Measurements from ENCODE around the gene CPAMD8. TPM values are rescaled to one million over a fixed set of nuclear protein-coding genes. Genes with fewer than 3 reads are reported as not detected.

The CPAMD8 gene
- total RNA-seq, 5 donors from 2014 or later (not counting 1 experiment from before 2014, with no cell fraction given): 2.1 to 6.2 (median 2.9) TPM

GRCh38 chr19:16952046-16952445 lies 74.6 kb downstream of the CPAMD8 start:
- Mint-ChIP-seq H3K27me3 (peaks cover 13 to 19% of the 10 kb centered on the region in 2 donors), H3K27ac (no peak overlapping the region), H3K9me3 (peaks cover 0 to 4% (median 0%) of the 10 kb centered on the region in 3 donors), H3K4me1 (no peaks in the 10 kb centered on the region), H3K4me3 (no peak overlapping the region), H3K36me3 (no peaks in the 10 kb centered on the region)
- CTCF ChIA-PET: no interaction called here
- WGBS (ENCODE audit: insufficient coverage): 80% methylated on average over 7 of the region's 9 CpGs
- H3K36me3 ChIP-seq (ENCODE audit: control insufficient read depth in 2 of 2, extremely low read depth in 1 of 2, insufficient read depth in 1 of 2, low read length in 1 of 2): no peaks in the 10 kb centered on the region
- ATAC-seq (replicated peaks in 1 of 4) (no peak), DNase-seq (no peak)
- POLR2A ChIA-PET: no interaction called here
- H3K27me3 ChIP-seq (replicated peaks in 1 of 2; ENCODE audit: control insufficient read depth in 2 of 2, extremely low read depth in 1 of 2, insufficient read depth in 2 of 2, low read length in 1 of 2): peaks cover 0 to 24% of the 10 kb centered on the region in 2 experiments
- no peaks in the 10 kb centered on the region for H3K4me1 ChIP-seq (ENCODE audit: control insufficient read depth in 1 of 2, extremely low read depth in 1 of 2, insufficient read depth in 2 of 2, low read length in 2 of 2)
- H3K27ac ChIP-seq (ENCODE audit: low read length): no peak overlapping the region
- no peak overlapping the region for H3K4me3 ChIP-seq (ENCODE audit: control insufficient read depth in 1 of 2, extremely low read depth in 1 of 2, low read length in 1 of 2)
- no peaks in the 10 kb centered on the region for H3K9me3 ChIP-seq

- 94% methylated on average over 3 of the region's 6 CpGs for whole genome bisulfite sequencing (ENCODE audit: insufficient coverage)
- H3K4me1 Mint-ChIP-seq: no peaks in the 10 kb centered on the region
- H3K4me1 ChIP-seq (ENCODE audit: control insufficient read depth in 1 of 2, extremely low read depth in 1 of 2, insufficient read depth in 2 of 2, low read length in 2 of 2): no peaks in the 10 kb centered on the region
- H3K9me3 ChIP-seq: no peaks in the 10 kb centered on the region
- H3K9me3 Mint-ChIP-seq: peaks cover 0 to 4% (median 0%) of the 10 kb centered on the region in 3 donors
- H3K27me3 Mint-ChIP-seq: peaks cover 13 to 19% of the 10 kb centered on the region in 2 donors
- H3K27ac Mint-ChIP-seq: no peak overlapping the region
- no peak overlapping the region for H3K27ac ChIP-seq (ENCODE audit: low read length)
- ATAC-seq (replicated peaks in 1 of 4) (no peak), DNase-seq (no peak)
- H3K27me3 ChIP-seq (replicated peaks in 1 of 2; ENCODE audit: control insufficient read depth in 2 of 2, extremely low read depth in 1 of 2, insufficient read depth in 2 of 2, low read length in 1 of 2): peaks cover 0 to 20% of the 10 kb centered on the region in 2 experiments
- no peaks in the 10 kb centered on the region for H3K36me3 Mint-ChIP-seq
- ChIA-PET CTCF (no interaction called here), POLR2A (no interaction called here)
- H3K4me3 ChIP-seq (ENCODE audit: control insufficient read depth in 1 of 2, extremely low read depth in 1 of 2, low read length in 1 of 2): no peak overlapping the region
- H3K4me3 Mint-ChIP-seq: no peak overlapping the region
- no peaks in the 10 kb centered on the region for H3K36me3 ChIP-seq (ENCODE audit: control insufficient read depth in 2 of 2, extremely low read depth in 1 of 2, insufficient read depth in 1 of 2, low read length in 1 of 2)
Measured at GRCh38 chr19:16951529-16951928, 75.1 kb downstream of the CPAMD8 start.

GRCh38 chr19:16949496-16950023 lies 77.0 kb downstream of the CPAMD8 start:
- Histone ChIP-seq H3K27me3 (replicated peaks in 1 of 2; ENCODE audit: control insufficient read depth in 2 of 2, extremely low read depth in 1 of 2, insufficient read depth in 2 of 2, low read length in 1 of 2) (peaks cover 0 to 22% of the 10 kb centered on the region in 2 experiments), H3K4me3 (ENCODE audit: control insufficient read depth in 1 of 2, extremely low read depth in 1 of 2, low read length in 1 of 2) (no peak overlapping the region), H3K36me3 (ENCODE audit: control insufficient read depth in 2 of 2, extremely low read depth in 1 of 2, insufficient read depth in 1 of 2, low read length in 1 of 2) (no peaks in the 10 kb centered on the region), H3K27ac (ENCODE audit: low read length) (no peak overlapping the region), H3K9me3 (no peaks in the 10 kb centered on the region), H3K4me1 (ENCODE audit: control insufficient read depth in 1 of 2, extremely low read depth in 1 of 2, insufficient read depth in 2 of 2, low read length in 2 of 2) (no peaks in the 10 kb centered on the region)
- Mint-ChIP-seq H3K4me3 (no peak overlapping the region), H3K27me3 (peaks cover 4 to 16% of the 10 kb centered on the region in 2 donors), H3K27ac (no peak overlapping the region), H3K4me1 (no peaks in the 10 kb centered on the region), H3K36me3 (no peaks in the 10 kb centered on the region), H3K9me3 (peaks cover 0 to 4% (median 0%) of the 10 kb centered on the region in 3 donors)
- WGBS (ENCODE audit: insufficient coverage): 91% methylated on average over 3 of the region's 8 CpGs
- DNase-seq: no peak
- ChIA-PET CTCF (no interaction called here), POLR2A (no interaction called here)
- ATAC-seq (replicated peaks in 1 of 4): no peak

- Mint-ChIP-seq H3K9me3 (no peaks in the 10 kb centered on the region), H3K36me3 (no peaks in the 10 kb centered on the region), H3K4me3 (no peak overlapping the region), H3K27ac (no peak overlapping the region), H3K4me1 (no peaks in the 10 kb centered on the region), H3K27me3 (peaks cover 4 to 9% of the 10 kb centered on the region in 2 donors)
- no peak overlapping the region for H3K27ac ChIP-seq (ENCODE audit: low read length)
- ATAC-seq (replicated peaks in 1 of 4) (no peak), DNase-seq (no peak)
- no peaks in the 10 kb centered on the region for H3K4me1 ChIP-seq (ENCODE audit: control insufficient read depth in 1 of 2, extremely low read depth in 1 of 2, insufficient read depth in 2 of 2, low read length in 2 of 2)
- no peaks in the 10 kb centered on the region for H3K36me3 ChIP-seq (ENCODE audit: control insufficient read depth in 2 of 2, extremely low read depth in 1 of 2, insufficient read depth in 1 of 2, low read length in 1 of 2)
- peaks cover 0 to 20% of the 10 kb centered on the region in 2 experiments for H3K27me3 ChIP-seq (replicated peaks in 1 of 2; ENCODE audit: control insufficient read depth in 2 of 2, extremely low read depth in 1 of 2, insufficient read depth in 2 of 2, low read length in 1 of 2)
- WGBS (ENCODE audit: insufficient coverage): 87% methylated on average over 13 of the region's 16 CpGs
- H3K4me3 ChIP-seq (ENCODE audit: control insufficient read depth in 1 of 2, extremely low read depth in 1 of 2, low read length in 1 of 2): no peak overlapping the region
- POLR2A ChIA-PET: no interaction called here
- CTCF ChIA-PET: no interaction called here
- no peaks in the 10 kb centered on the region for H3K9me3 ChIP-seq
Measured at GRCh38 chr19:16946951-16947940, 79.4 kb downstream of the CPAMD8 start.

- DNase-seq (no peak), ATAC-seq (replicated peaks in 1 of 4) (no peak)
- H3K4me1 Mint-ChIP-seq: no peaks in the 10 kb centered on the region
- H3K27ac ChIP-seq (ENCODE audit: low read length): no peak overlapping the region
- peaks cover 3 to 4% of the 10 kb centered on the region in 2 donors for H3K27me3 Mint-ChIP-seq
- H3K27ac Mint-ChIP-seq: no peak overlapping the region
- H3K4me3 ChIP-seq (ENCODE audit: control insufficient read depth in 1 of 2, extremely low read depth in 1 of 2, low read length in 1 of 2): no peak overlapping the region
- POLR2A ChIA-PET: no interaction called here
- no peaks in the 10 kb centered on the region for H3K9me3 ChIP-seq
- WGBS (ENCODE audit: insufficient coverage): 88% methylated on average over 8 of the region's 8 CpGs
- no peaks in the 10 kb centered on the region for H3K36me3 ChIP-seq (ENCODE audit: control insufficient read depth in 2 of 2, extremely low read depth in 1 of 2, insufficient read depth in 1 of 2, low read length in 1 of 2)
- H3K9me3 Mint-ChIP-seq: no peaks in the 10 kb centered on the region
- H3K27me3 ChIP-seq (replicated peaks in 1 of 2; ENCODE audit: control insufficient read depth in 2 of 2, extremely low read depth in 1 of 2, insufficient read depth in 2 of 2, low read length in 1 of 2): peaks cover 0 to 16% of the 10 kb centered on the region in 2 experiments
- H3K4me1 ChIP-seq (ENCODE audit: control insufficient read depth in 1 of 2, extremely low read depth in 1 of 2, insufficient read depth in 2 of 2, low read length in 2 of 2): no peaks in the 10 kb centered on the region
- no peak overlapping the region for H3K4me3 Mint-ChIP-seq
- CTCF ChIA-PET: no interaction called here
- H3K36me3 Mint-ChIP-seq: no peaks in the 10 kb centered on the region
Measured at GRCh38 chr19:16945762-16946465, 80.7 kb downstream of the CPAMD8 start.

GRCh38 chr19:16945364-16945714 lies 81.3 kb downstream of the CPAMD8 start:
- peaks cover 3 to 4% of the 10 kb centered on the region in 2 donors for H3K27me3 Mint-ChIP-seq
- no peak overlapping the region for H3K27ac Mint-ChIP-seq
- H3K36me3 Mint-ChIP-seq: no peaks in the 10 kb centered on the region
- H3K9me3 Mint-ChIP-seq: no peaks in the 10 kb centered on the region
- WGBS (ENCODE audit: insufficient coverage): 88% methylated on average over 10 of the region's 11 CpGs
- ATAC-seq (replicated peaks in 1 of 4) (no peak), DNase-seq (no peak)
- H3K4me1 Mint-ChIP-seq: no peaks in the 10 kb centered on the region
- no peaks in the 10 kb centered on the region for H3K9me3 ChIP-seq
- ChIA-PET POLR2A (no interaction called here), CTCF (no interaction called here)
- no peak overlapping the region for H3K27ac ChIP-seq (ENCODE audit: low read length)
- H3K4me3 ChIP-seq (ENCODE audit: control insufficient read depth in 1 of 2, extremely low read depth in 1 of 2, low read length in 1 of 2): no peak overlapping the region
- no peaks in the 10 kb centered on the region for H3K36me3 ChIP-seq (ENCODE audit: control insufficient read depth in 2 of 2, extremely low read depth in 1 of 2, insufficient read depth in 1 of 2, low read length in 1 of 2)
- no peaks in the 10 kb centered on the region for H3K4me1 ChIP-seq (ENCODE audit: control insufficient read depth in 1 of 2, extremely low read depth in 1 of 2, insufficient read depth in 2 of 2, low read length in 2 of 2)
- no peak overlapping the region for H3K4me3 Mint-ChIP-seq
- peaks cover 0 to 15% of the 10 kb centered on the region in 2 experiments for H3K27me3 ChIP-seq (replicated peaks in 1 of 2; ENCODE audit: control insufficient read depth in 2 of 2, extremely low read depth in 1 of 2, insufficient read depth in 2 of 2, low read length in 1 of 2)
